Activated T-cell treated with anti-CD3 and anti-CD28 coated beads for 1 hour (primary cell): Measurements from ENCODE around the gene SEMA5A.
"Not testable (repeated sequence)": the region's sequence is repeated elsewhere in the genome, so short reads cannot be mapped to it uniquely, and the experiment has no call there.

Source experiments
- DNase-seq: peaks from one replicate; pipeline ENCODE4 v3.0.0-alpha.2; 2020; ENCODE audit warnings: low read depth

Gene SEMA5A

GRCh38 chr5:9438596-9439354 lies 107.1 kb downstream of the SEMA5A start:
- no peak for DNase-seq

DNA sequence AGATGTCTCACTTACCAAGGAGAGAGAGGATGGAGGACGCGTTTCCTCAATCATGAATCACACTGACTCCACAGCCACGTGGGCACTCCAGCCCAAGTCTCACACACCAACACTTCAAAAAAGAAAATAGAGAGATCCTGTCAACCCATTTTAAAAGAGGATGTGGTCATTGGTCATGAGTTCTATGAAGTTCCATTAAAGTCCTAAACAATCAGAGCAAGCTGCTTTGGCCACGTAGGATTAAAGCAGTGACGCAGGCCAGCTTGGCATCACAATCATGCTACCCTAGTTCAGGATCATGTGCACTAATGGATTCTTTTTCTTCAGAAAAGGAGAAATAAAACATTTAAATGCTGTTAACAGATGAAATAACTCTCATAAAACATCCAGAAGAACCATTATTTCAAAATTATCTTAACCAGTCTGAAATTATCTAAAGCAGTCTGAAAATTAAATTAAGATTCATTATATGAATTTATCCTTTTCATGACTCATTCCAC lies 108.1 kb downstream of the SEMA5A start:
- no peak for DNase-seq

DNA sequence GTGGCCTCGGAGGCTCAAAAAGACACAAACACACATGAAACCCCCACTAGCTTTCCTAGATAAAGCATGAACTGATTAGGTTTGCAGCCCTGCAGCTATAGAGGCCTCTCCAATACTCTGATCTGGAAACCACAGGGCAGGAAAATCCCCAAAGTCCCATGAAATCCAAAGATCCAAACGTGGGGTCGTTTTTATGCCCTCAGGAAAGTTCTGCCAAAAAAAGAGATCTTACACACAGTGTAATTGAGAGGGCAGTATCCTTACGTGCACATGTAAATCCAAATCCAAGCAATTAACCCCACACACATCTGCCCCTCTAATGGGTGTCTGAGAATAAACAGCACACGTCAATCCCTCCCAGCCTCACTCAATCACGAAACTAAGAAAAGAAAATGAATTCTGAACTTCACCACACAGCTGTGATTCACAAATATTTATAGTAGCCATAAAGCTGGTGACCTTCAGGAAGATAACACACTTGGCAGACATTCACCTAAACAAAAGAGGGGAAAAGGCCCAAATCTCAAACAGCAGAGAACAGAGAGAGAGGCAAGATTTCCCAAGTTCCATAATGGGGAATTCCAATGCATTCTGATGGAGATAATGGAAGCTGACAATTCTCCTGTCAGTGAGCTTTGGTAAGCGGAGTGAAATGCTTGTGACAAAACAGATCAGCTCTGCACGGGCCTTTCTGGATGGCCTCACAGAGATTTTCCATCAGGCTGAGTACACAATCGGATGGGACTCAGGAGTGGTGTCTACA lies 114.2 kb downstream of the SEMA5A start:
- no peak for DNase-seq

DNA sequence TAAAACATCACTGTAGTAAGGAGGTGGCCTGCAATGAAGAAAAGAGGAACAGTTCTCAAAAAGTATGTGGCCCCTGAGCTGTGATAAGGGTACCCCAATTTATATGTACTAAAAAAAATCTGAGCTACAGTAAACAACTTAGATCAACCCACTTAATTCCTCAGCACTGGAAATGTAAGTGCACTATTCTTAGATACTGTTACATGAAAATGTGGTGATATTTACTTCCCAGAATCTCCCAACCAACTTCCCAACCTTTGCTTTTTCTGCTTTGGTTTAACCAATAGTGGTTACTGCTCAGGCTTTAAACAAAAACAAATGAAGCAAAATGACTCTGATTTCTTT lies 114.8 kb downstream of the SEMA5A start:
- DNase-seq: no peak

GRCh38 chr5:9430306-9430705 lies 115.6 kb downstream of the SEMA5A start:
- no peak for DNase-seq

- DNase-seq: no peak
Observed at GRCh38 chr5:9429691-9430215, 116.1 kb downstream of the SEMA5A start.

DNA sequence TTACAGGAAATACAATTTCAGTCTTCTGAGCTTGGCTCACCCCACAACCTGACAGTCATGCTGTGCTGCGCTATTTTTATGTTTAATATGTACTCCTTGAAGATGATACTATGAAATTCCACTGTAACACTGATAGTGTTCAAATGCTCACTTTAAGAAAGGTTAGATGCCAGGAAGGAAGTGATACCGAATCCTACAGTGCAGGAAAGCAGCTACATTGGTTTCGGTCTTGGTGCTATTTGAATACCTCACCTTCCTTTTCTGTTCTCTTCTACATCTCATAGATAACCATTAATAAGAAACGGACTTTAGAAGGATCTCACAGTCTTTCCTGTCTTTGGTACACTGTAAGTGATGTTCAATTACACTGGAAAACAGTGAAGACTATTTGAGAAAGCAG lies 117.6 kb downstream of the SEMA5A start:
- no peak for DNase-seq

- DNase-seq: no peak
Observed at GRCh38 chr5:9425710-9426109, 120.2 kb downstream of the SEMA5A start.

GRCh38 chr5:9423571-9423970 lies 122.3 kb downstream of the SEMA5A start:
- no peak for DNase-seq

DNA sequence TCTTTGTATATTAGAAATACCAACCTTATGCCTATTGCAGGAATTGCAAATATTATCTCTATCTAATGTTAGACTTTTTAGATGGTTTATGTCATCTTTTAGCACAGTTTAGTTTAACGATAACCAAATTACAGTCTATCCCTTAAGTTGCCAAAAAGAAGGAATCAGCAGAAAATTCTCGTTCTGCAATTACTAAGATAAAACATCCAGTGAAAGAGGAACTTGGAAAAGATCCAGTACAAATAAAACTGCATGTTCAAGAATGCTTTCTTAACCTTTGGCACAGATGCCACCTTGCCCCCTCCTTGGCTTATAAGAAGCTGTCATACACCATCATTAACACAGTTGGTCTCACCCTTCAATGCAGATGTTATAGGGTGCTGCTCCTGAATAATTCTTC lies 124.0 kb downstream of the SEMA5A start:
- no peak for DNase-seq

GRCh38 chr5:9419794-9420193 lies 126.1 kb downstream of the SEMA5A start:
- DNase-seq: no peak

- no peak for DNase-seq
Observed at GRCh38 chr5:9415566-9415965, 130.3 kb downstream of the SEMA5A start.

DNA sequence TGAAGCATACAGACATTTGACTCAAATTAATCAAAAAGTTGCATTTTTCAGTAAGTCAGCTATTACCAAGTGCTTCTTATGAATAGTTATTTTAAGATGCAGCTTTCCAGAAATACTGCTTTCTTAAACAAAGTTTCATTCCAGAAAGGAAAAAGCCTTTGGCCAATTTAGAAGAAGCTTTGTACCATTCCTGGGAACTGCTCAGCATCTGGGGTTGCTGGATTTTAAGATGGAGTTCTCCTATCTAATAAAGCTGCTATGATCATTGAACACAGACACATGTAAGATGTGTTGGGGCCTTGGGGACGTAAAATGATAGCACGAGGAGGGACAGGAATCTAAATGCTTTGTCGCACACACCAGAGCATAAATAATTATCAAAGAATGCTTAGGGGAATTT lies 130.8 kb downstream of the SEMA5A start:
- no peak for DNase-seq

GRCh38 chr5:9411142-9411541 lies 134.7 kb downstream of the SEMA5A start:
- no peak for DNase-seq

DNA sequence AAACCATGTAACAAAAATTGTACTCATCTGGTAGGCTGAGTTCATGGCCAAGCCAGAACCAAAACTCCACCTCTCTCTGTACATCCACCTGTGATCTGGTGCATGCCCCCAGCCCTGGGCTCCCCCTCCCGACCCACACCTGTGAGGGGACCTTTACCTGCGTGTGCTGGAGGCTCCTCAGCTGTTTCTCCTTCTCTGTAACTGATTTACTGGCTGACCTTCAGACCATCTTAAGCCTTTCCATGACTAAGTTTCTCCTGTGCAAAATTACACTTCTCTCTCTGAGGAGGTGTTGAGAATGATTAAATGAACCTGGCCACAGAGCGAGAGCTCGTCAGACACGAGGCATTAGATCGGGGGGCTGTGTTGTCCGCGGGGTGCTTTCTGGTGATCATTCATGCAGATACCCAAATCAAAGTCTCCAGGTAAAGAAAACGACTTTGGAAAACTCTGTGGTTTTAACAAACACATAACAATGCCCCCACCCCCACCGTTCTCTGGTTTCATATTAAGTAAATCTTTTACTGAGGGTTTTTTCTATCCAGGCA lies 136.4 kb downstream of the SEMA5A start:
- DNase-seq: no peak

DNA sequence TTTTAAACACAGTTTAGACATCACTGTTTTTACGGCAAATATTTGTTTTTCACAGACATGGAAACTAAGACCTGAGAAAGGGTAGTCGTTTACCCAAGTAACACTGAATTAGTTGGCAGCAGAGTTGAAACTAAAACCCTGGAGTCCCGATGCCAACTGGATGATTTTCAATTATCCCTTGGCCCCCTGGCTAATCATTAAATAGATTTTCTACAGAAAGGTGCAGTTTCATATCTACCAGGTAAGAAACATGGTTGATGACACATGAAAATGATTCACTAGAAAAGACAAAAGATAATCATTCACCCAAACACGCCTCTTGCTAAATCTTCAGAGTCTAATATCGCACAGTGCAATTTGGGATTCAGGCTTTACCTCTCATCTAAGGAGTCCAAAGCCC lies 136.9 kb downstream of the SEMA5A start:
- DNase-seq: no peak

- no peak for DNase-seq
Observed at GRCh38 chr5:9405196-9405754, 140.6 kb downstream of the SEMA5A start.

DNA sequence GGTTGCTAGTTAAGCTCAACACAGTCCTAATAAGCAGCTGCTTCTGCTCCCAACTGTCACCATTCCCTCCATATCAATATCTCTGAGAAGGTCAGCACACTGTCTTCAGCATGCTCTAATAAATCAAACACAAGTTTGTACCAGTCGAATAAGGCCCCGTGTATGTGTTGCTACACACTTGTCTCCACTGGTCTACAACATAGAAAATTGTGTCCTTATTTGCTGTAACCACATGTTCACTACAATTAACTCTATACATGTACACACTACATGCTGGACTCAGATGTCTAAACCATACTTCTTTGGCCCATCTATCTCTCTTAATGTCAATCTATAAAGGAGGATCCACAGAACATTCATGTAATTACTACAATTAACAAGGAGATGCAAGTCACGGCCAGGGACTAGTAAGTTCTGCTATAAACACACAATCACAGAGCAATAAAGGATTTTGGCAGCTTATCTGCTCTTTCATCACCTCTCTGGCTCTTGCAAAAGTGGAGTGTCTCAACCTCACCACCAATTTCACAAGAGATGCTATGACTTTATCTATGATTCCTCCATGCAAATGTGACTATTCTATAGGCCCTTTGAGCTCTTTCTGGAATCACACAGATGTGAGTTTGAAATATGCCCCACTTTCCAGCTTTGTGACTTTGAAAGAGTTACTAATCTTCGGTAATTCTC lies 143.9 kb downstream of the SEMA5A start:
- no peak for DNase-seq

- not testable (repeated sequence) for DNase-seq
Observed at GRCh38 chr5:9399783-9400182, 146.1 kb downstream of the SEMA5A start.

- no peak for DNase-seq
Observed at GRCh38 chr5:9399094-9399493, 146.8 kb downstream of the SEMA5A start.

- DNase-seq: no peak
Observed at GRCh38 chr5:9398227-9398626, 147.6 kb downstream of the SEMA5A start.

GRCh38 chr5:9396285-9396770 lies 149.5 kb downstream of the SEMA5A start:
- no peak for DNase-seq
